ENCODE results near the gene RNF112.

DNA sequence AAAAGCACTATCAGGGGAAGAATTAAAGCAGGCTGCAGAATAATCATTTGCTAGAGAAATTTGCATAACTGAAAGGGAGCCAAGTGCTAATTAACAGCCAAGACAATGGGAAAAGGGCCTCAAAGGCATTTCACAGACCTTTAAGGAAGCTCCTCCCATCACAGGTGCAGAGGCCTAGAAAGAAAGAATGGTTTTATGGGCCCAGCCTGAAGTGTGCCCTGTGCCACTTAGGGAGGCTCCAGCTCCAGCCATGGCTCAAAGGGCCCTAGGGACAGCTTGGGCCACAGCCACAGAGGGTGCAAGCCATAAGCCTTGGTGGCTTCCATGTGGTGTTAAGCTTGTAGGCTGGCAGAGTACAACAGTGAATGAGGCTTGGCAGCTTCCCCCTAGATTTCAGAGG lies 50.1 kb downstream of the RNF112 start:
- TF ChIP-seq POLR2AphosphoS5 (IDR thresholded peaks at IDR 0.05; ENCODE audit: low read depth, low read length) (no peak), TAF1 (IDR thresholded peaks at IDR 0.05; ENCODE audit: borderline replicate concordance, low read depth, low read length) (no peak), POLR2A (IDR thresholded peaks at IDR 0.05; ENCODE audit: low read depth, low read length) (no peak)

All from GM12892 (cell line).